Stimulated activated CD8-positive, alpha-beta memory T cell treated with anti-CD3 and anti-CD28 coated beads, Interleukin-15, amount 100 ng/mL, for 24 hours (primary cell): ENCODE results near the gene DIP2C.

Experiments
- DNase-seq: peaks from one replicate; pipeline ENCODE4 v3.0.0-alpha.2; 2020; ENCODE audit warnings: low read depth

The DIP2C gene

GRCh38 chr10:226018-226417 is 463.4 kb downstream of the DIP2C start:
- DNase-seq, result no peak

GRCh38 chr10:224571-224970 is 464.9 kb downstream of the DIP2C start:
- DNase-seq, result no peak
